HG02759 (cell line): Measurements from ENCODE around the gene RFLNA.

ENCODE experiments used
- ATAC-seq: cut with Tn5 transposase; IDR thresholded peaks from one replicate; pipeline ENCODE4 v1.9.1; 2021; ENCODE audit warnings: mild to moderate bottlenecking, moderate library complexity; ENCODE audit not compliant: unreplicated experiment

Gene RFLNA

DNA sequence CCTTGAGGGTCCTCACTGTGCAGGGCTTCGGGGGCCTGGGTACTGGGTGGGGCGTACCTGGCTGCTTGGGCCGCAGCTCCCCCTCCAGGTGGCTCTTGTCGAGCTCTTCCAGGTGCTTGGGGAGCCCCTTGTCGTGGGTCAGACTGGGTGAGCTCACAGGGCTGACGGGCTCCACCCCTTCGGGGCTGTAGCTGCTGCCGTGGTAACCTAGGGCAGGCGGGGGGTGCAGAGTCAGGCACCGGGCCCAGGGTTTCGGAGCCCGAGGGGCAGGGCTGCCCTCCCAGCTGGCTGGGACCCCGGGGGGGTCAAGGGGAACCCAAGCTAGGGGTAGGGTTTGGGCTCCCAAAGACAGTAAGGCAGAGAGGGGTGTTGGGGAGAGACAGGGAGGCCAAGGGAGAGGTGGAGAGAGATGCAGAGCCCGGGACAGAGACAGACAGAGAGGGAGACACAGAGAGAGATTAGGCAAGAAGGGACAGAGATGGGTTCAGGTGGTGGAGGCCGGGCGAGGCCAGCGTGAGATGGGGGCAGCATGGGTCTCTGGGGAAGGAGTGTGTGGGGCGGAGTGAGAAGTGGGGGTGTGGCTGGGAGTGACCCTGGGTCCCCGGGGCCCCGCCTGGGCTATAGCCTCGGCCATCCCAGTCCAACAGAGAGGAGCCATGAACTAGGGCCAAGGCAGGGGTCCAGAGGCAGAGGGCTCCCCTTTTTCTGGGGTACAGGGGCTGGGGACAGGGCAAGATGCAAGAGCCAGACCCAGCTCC, 40.7 kb downstream of the RFLNA start:
- ATAC-seq: no peak

DNA sequence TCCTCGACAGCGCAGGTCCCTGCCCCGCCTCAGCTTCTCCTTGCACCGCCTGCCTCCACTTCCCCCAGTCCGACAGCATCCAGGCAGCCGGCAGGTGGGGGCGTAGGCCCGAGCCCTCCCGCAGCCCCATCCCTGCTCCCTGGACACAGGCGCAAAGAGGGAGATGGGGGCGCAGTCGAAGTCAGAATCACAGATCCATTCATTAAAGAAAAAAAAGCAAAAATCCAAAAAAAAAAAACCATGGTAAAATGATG, 41.2 kb downstream of the RFLNA start:
- no peak for ATAC-seq

DNA sequence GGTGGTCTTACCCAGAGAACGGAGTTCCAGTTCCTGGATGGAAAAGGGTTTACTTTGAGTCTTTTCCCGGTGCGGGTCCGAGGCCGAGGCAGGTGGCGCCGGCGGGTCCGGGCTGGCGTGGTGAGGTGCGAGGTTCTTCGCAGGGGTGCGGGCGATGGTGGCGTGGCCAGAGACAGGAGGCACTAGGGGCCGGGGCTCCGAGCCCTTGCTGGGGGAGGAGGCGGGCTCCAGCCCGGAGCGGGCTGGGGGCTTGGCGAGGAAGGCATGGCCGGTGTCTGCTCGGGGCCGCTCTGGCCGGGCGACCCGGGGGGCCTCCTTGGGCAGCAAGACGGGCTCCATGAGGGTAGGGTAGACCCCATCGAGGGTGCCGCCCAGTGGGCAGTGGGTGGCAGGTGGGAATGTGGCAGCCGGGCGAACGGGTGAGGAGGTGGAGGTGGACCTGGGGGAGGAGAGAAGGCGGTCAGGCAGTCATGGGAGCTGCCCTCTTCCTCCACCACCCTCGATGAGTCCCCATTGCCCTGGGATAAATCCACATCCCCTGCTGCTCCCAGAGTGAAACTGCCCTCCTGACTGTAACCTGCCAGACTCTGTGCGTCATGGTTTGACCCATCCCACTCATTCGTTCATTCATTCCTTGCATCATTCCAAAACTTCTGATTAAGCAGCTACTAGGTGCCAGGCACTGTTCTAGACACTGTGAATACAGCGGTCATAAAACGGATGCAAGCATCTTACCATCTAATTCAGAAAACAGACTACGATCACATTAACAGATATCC, 42.0 kb downstream of the RFLNA start:
- ATAC-seq: no peak

DNA sequence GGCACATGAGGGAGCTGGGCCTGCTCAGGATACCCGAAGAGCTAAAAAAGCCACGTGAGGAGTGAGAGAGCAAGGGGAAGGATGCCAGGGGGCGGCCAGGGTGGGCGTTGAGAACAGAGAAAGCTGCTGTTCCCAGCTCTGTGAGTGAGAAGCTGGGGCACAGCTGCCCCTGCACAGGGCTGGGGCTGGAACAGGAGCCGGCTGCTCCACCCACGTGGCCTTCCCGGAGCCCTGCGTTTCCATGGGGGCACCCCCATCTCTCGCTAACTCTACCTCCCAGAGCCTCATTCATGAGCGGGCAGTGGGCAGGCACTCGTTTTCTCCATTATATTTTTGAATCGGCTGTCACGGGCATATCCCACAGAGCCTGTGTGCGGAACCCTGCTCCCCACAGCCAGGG, 42.7 kb downstream of the RFLNA start:
- no peak for ATAC-seq

DNA sequence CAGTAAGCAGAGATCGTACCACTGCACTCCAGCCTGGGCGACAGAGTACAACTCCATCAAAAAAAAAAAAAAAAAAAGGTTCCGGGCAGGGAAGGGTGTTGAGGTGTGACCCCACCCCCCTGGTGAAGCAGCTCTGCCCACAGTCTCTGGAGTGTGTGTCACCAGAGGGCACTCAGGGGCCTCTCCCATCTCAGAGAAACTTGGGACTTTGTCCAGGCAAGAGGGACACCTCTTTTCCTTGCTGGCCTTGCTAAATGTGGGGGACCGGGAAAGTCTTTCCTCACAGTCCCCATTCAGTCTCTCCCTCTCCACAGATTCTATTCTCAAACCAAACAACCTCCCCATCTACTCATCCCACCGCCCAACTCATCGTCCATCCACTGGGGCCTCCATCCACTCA, 43.6 kb downstream of the RFLNA start:
- ATAC-seq: no peak

DNA sequence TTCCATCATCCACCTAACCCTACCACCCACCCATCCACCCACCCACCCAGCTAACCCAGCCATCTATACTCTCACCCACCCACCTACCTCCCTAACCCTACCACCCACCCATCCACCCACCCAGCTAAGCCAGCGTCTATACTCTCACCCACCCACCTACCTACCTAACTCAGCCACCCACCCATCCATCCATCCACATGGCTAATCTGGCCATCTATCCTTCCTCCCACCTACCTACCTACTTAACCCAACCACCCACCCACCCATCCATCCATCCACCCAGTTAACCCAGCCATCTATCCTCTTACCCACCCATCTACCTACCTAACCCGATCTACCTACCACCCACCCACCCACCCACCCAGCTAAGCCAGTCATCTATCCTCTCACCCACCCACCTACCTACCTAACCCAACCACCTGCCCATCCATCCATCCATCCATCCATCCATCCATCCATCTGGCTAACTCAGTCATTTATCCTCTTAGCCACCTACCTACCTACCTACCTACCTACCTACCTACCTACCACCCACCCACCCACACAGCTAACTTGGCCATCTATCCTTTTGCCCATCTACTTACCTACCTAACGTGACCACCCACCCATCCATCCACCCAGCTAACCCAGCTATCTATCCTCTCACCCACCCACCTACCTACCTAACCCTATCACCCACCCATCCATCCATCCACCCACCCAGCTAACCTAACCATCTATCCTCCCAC, 44.1 kb downstream of the RFLNA start:
- ATAC-seq: no peak

DNA sequence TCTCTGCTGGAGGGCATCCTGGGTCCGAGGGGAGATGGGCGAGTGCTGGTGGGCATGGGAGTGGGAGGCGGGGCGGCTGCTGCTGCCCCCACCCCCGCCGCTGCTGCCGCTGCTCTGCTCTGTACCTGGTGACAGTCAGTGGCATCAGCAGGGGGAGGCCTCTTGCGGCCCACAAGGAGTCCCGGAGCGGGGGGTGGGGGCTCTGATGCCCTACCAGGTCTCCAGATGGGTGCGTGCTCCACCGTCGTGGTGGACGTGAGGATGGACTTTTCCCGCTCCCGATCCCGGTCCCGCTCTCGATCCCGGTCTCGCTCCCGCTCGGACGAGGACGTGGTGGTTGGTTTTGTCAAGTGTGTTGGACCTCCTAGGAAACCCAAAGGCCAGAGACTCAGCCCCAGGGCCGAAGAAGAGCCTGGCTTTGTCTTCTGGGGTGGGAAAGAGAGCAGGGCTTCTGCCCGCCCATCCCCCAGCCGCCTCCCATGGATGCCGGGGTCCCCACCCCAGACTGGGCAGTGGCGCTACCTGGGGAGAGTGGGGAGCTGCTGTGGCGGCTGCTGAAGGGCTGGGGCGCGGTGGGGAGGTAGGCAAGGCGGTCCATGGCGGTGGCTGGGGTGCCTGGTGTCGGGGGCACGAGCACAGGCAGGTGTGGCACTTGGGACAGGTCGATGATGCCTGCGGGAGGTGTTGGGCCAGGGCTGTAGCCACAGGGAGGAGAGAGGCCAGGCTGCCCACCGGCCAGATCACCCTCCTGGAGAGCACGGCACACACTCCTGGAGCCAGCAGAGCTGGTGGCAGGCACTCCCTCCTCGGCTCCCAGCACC, 45.4 kb downstream of the RFLNA start:
- no peak for ATAC-seq

DNA sequence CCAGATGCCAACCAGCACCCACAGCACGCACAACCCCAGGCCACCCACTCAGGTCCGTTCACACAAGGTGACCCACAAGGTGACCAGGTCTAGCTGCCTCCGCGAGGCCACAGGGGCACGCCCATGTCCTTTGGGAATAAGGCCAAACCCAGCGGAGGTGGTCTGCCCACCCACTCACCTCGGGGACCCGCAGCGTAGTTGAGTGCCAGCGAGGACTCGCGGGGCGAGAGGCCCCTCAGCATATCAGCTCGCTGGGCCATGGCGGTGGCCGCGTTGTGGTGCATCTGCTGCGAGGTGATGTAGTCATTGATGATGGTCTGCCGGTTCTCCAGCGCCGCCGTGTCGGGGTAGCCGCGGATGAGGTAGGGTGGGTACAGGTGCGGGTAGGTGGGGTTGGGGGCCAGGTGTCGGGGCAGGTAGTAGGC, 46.8 kb downstream of the RFLNA start:
- ATAC-seq: no peak

DNA sequence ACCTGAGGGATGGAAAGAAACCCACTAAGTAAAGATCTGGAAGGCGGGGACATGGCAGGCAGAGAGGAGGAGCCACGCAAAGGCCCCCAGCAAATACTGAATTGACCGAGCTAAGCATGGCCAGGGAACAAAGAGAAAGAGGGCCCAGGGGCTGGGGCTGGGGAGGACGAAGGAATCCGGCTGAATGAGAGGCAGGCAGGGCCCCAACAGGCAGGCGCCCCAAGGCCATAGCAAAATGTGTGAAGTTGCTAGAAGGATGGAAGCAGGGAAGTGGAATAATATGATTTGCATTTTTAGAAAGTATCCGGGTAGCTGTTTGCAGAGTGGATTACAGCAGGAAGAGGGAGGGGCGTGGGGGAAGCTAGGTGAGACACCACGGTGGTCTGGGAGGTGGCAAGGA, 49.1 kb downstream of the RFLNA start:
- no peak for ATAC-seq

DNA sequence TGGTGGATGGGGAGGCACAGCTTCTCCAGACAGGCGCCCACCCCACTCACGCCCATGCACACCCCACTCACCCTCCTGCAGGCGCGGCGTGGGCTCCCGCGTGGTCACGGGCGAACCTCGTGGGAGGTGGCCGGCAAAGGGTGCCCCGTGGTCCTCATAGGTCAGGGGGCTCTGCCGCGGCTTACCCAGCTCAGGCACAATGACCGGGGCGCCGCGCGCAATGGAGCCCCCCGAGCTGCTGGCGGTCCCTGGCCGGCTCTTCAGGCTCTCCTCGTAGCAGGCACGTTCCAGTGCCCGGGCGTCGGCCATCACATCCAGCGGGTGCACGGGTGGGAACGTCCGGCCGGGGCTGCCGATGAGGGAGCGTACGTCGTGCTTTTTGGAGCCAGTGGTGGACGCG, 49.6 kb downstream of the RFLNA start:
- ATAC-seq: no peak

DNA sequence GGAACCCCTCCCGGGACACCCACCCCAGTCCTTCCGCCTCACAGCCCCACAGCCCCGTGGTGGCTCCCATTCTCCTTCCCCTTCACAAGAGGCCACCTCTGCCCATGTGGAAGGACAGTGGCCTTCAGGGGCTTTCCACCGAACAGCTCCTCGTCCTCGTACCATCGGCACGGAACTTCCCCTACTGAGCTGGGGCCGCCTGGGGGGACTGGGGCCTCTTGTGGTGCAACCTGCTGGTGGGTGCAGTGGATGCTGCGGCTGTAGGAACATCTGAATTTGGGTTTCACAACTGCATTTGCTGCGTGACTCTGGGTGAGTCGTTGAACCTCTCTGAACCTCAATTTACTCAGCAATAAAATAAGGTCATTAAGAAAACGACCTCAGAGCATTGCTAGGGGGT, 50.9 kb downstream of the RFLNA start:
- no peak for ATAC-seq

DNA sequence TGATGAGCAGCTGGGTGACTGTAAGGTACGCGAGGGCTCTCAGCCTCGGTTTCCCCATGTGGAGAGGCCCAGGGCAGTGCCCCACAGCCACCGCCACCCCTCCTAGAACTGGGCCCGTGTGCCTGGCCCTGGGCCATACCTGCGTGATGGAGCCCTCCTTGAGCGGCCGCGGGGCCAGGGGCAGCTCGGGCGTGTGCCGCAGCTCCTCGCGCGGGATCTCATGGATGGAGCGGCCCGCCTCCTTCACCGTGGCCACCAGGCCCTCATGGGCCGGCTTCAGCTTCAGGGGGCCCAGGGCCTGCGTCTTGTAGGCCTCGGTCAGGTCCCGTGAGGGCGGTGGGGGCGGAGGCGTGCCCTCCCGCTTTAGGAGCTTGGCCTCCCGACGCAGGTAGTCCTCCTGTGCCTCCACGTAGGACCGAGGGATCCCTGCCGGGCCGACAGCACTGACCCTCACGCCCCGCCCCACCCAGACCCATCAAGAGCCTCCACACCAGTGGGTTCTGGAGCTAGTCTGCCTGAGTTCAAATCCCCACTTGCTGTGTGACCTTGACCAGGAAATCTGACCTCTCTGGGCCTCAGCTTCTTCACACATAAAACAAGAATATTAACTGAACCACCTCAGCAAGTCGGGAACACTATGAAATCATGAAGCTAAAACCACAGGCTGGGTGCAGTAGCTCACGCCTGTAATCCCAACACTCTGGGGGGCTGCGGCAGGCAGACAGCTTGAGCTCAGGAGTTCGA, 51.7 kb downstream of the RFLNA start:
- ATAC-seq: no peak

DNA sequence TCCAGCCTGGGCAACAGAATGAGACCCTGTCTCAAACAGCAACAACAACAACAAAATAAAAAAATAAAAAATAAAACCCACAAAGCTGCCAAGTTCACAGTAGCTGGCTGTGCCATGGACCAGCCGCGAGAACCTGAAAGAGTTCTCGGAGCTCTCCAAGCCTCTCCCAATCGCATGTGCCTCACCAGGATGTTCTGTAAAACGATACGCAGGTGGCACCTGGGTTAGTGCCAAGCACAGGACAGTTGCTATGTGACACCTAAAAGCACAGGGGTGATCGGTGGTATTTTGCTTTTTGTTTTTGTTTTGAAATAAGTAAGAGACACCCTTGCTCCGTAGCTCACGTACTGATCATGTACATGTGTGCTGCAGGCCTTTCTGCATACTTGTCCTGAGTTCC, 52.4 kb downstream of the RFLNA start:
- ATAC-seq: no peak

DNA sequence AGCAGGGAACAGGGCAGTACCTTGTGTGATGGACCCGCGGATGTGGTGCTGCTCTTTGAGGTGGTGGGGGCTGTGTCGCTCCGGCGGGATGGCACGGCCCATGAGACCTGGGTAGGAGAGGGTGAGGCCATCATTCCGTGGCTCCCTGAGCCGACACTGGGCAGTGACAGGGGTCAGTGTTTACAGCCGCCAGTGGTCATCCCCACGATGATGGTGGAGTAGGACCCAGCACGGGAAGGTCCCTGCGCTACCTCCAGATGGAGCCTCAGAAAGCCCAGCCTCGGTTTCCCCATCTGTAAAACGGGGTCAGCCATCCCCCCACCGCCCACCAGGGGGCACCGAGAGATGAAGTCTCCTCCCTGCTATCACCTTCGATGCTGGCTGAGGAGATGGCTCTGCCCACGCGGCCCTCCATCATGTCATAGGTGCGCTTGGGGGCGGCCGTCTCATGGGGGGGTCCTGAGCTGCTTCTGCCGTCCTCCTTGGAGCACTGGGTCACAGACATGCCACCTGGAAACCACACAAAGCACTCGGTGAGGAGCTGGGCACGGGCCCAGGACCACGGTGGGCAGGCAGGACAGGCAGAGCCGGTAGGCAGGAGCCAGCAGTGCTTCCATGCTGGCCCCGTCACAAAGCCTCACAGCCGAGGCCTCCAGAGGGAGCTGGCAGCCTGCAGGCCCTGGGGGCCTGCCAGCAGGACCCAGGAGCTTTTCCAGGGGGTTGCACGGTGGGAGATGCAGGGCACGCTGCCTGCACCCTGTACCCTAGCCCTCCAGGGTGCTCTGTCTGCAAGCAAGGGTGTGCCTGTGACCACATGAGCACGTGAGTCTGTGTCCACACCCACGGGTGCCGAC, 53.1 kb downstream of the RFLNA start:
- ATAC-seq: no peak

DNA sequence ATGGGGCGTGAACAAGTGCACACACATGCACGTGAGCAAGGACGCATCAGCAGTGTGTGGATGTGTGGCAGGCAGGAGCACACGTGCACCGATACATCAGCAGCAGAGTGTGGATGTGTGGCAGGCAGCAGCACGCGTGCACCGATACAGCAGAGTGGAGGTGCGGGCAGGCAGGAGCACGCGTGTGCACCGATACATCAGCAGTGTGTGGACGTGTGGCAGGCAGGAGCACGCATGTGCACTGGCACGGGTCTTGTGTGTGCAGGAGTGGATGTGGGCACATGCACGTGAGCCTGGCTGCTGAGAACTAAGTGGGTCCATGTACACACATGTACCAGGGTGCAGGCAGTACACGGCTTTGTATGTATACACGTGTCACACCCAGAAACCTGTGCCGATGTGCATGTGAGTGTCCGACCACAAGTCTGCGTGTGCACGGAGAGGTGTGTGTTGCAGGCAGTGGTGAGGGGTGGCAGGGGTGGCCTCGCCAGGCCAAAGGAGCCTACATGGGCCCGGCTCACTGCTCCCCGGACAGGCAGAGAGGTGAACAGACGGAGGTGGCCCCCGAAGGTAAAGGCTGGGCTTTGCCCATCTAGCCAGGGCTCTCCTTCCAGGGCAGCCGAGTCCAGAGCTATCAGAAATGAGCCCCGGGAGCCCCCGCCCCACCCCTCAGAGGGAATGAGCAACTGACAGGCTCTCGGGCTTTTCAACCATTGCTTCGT, 53.9 kb downstream of the RFLNA start:
- ATAC-seq: no peak

DNA sequence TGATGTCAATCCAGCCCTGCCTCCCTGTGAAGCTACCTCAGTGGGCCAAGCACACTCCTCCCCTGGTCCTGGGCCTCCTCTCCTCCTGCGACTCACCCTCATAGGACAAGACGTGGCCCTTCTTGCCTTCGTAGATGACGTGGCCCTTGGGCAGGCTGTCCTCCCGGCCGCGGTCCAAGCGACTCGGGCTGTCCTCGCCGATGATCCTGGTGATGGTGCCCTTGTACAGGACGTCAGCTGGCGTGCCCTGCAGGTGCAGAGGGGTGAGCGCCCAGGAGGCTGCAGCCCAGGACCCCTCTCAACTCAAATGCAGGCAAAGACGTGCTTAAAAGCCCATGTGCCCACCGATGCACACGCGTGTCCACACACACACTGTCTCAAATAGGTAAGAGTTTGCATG, 55.6 kb downstream of the RFLNA start:
- no peak for ATAC-seq

DNA sequence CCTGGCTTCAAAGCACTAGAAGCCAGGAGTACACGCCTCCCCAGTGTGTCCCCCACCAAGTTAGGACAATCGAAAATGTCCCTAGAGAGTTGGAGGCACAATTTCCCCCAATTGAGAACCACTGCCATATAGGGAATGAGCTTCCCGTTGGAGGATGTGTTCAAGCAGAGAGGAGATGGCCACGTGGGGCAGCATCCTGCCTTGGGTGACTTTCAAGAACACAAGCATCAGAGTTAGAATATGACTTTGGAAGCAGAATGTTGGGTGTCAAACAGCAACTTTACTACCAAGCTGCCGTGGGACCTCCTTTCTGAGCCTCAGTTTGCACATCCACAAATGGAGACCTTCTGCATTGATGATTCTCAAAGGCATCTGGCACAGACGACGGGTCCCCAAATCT, 56.5 kb downstream of the RFLNA start:
- ATAC-seq: no peak

DNA sequence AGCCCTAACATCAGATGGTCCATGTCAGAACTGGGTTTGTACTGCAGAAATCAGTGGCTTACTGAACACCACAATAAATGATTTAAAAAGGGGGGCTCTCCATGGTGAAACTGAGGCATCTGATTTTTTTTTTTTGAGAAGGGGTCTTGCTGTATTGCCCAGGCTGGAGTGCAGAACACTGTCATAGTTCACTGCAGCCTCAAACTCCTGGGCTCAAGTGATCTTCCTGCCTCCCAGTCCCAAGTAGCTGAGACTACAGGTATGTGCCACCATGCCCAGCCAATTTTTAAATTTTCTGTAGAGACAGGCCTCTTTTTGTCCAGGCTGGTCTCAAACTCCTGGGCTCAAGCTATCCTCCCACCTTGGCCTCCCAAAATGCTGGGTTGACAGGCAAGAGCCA, 57.4 kb downstream of the RFLNA start:
- no peak for ATAC-seq

DNA sequence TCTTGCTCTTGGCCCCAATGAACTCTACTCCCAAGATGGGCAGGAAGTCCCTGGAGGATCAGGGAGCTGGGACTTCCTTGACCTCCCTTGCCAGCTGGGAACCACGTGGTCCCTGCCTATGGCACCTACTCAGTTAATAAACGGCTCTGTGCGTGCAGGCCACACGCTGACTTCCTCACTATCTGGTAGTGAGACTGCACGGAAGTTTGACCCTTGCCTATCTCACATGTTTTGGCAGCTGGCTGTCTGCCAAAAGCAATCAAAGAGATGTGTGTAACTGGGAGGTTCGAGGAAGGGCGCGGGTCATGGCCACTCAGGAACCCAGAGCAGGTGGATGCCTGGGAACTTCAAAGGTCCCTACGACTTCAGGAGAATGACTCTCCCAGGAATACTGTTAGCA, 57.9 kb downstream of the RFLNA start:
- no peak for ATAC-seq
